SU-DHL-6 (cell line): ENCODE data around the gene DOCK11.

ENCODE experiments used
- H2AFZ ChIP-seq: fragments of 200-600 bp; sonication (generic); 2 replicates; pipeline ENCODE4 v1.6.1; 2014; ENCODE audit warnings: low read depth, mild to moderate bottlenecking, moderate library complexity, mixed read lengths, antibody characterized with exemption, low read length; ENCODE audit not compliant: severe bottlenecking
- H3F3A ChIP-seq: fragments of 200-600 bp; shearing (Covaris generic); 2 replicates; pipeline ENCODE4 v1.6.0; 2016; ENCODE audit warnings: antibody characterized with exemption, mild to moderate bottlenecking; ENCODE audit not compliant: insufficient read depth
- H3K27ac ChIP-seq: fragments of 200-600 bp; sonication (generic); 2 replicates; pipeline ENCODE4 v1.5.1; 2016; ENCODE audit warnings: low read depth, mild to moderate bottlenecking, low read length, moderate library complexity, mixed read lengths
- H3K27me3 ChIP-seq: fragments of 200-600 bp; sonication (generic), shearing (Covaris generic); 2 replicates; pipeline ENCODE4 v1.6.0; 2014; ENCODE audit warnings: mild to moderate bottlenecking, low read length
- H3K36me3 ChIP-seq: fragments of 200-600 bp; sonication (generic); 2 replicates; pipeline ENCODE4 v1.6.1; 2014; ENCODE audit warnings: mild to moderate bottlenecking, low read length, mixed read lengths
- H3K4me2 ChIP-seq: fragments of 300-600, 200-600 bp; shearing (Covaris generic), sonication (generic); 2 replicates; pipeline ENCODE4 v1.6.0; 2014; ENCODE audit warnings: low read length, low read depth, mild to moderate bottlenecking; ENCODE audit not compliant: poor library complexity, severe bottlenecking
- H3K4me3 ChIP-seq: fragments of 200-600 bp; sonication (generic); 2 replicates; pipeline ENCODE4 v1.5.1; 2014; ENCODE audit warnings: antibody characterized with exemption, low read length, mild to moderate bottlenecking, mixed read lengths; ENCODE audit not compliant: insufficient read depth, poor library complexity, severe bottlenecking
- H3K79me2 ChIP-seq: fragments of 200-600 bp; sonication (generic); 2 replicates; pipeline ENCODE4 v1.6.1; 2014; ENCODE audit warnings: mild to moderate bottlenecking, low read length, moderate library complexity; ENCODE audit not compliant: insufficient read depth
- H3K9ac ChIP-seq: fragments of 200-600 bp; sonication (generic); 2 replicates; pipeline ENCODE4 v1.7.0; 2014; ENCODE audit warnings: mild to moderate bottlenecking, low read length
- H3K9me2 ChIP-seq: fragments of 200-600 bp; sonication (generic); replicated peaks from 2 replicates; pipeline ENCODE4 v1.6.1; 2014; ENCODE audit warnings: low read length; ENCODE audit not compliant: insufficient read depth
- H3K9me3 ChIP-seq: fragments of 200-600 bp; sonication (generic); 2 replicates; pipeline ENCODE4 v1.6.1; 2014; ENCODE audit warnings: low read length, mixed read lengths; ENCODE audit not compliant: insufficient read depth
- H4K20me1 ChIP-seq: fragments of 200-600 bp; sonication (generic); 2 replicates; pipeline ENCODE4 v1.6.1; 2014; ENCODE audit warnings: low read depth, mild to moderate bottlenecking, antibody characterized with exemption, low read length, moderate library complexity, mixed read lengths
- CTCF ChIP-seq: fragments of 200-600 bp; sonication (generic); IDR thresholded peaks from one replicate; pipeline ENCODE4 v1.5.1; 2017; ENCODE audit warnings: antibody characterized with exemption, mild to moderate bottlenecking, low read length, moderate library complexity; ENCODE audit not compliant: insufficient read depth, poor library complexity, severe bottlenecking
- EZH2phosphoT487 ChIP-seq: fragments of 200-600 bp; sonication (generic), shearing (Covaris generic); conservative IDR thresholded peaks from 2 replicates; pipeline ENCODE4 v1.6.1; 2018; ENCODE audit warnings: mild to moderate bottlenecking, antibody characterized with exemption, low read length, moderate library complexity, mixed read lengths

DOCK11 gene

GRCh38 chrX:118504581-118504980, 9.0 kb downstream of the DOCK11 start:
- Histone ChIP-seq H3K9me2 (no peaks in the 10 kb centered on the region), H3F3A (no peaks in the 10 kb centered on the region), H3K9me3 (no peaks in the 10 kb centered on the region), H3K36me3 (no peaks in the 10 kb centered on the region), H3K27ac (no peak overlapping the region), H3K27me3 (no peaks in the 10 kb centered on the region), H2AFZ (no peak overlapping the region), H3K79me2 (peaks cover 7% of the 10 kb centered on the region; the same call in 1 of the 2 replicates), H3K4me3 (no peak overlapping the region), H3K9ac (no peak overlapping the region), H3K4me2 (no peak overlapping the region), H4K20me1 (no peaks in the 10 kb centered on the region)
- TF ChIP-seq CTCF (no peak), EZH2phosphoT487 (no peak)

- H3K79me2 ChIP-seq: peaks cover 7% of the 10 kb centered on the region; the same call in 1 of the 2 replicates
- H2AFZ ChIP-seq: no peak overlapping the region
- H3K9me2 ChIP-seq: no peaks in the 10 kb centered on the region
- no peaks in the 10 kb centered on the region for H3K27me3 ChIP-seq
- H3K9ac ChIP-seq: no peak overlapping the region
- no peak overlapping the region for H3K27ac ChIP-seq
- no peaks in the 10 kb centered on the region for H4K20me1 ChIP-seq
- H3K4me3 ChIP-seq: no peak overlapping the region
- H3K36me3 ChIP-seq: no peaks in the 10 kb centered on the region
- no peaks in the 10 kb centered on the region for H3K9me3 ChIP-seq
- no peak overlapping the region for H3K4me2 ChIP-seq
- no peak for TF ChIP-seq EZH2phosphoT487
- no peak for TF ChIP-seq CTCF
- no peaks in the 10 kb centered on the region for H3F3A ChIP-seq
Measured at GRCh38 chrX:118506805-118507480, 11.3 kb downstream of the DOCK11 start.

- Histone ChIP-seq H2AFZ (no peak overlapping the region), H3K27ac (no peak overlapping the region), H3K9ac (no peak overlapping the region), H3K9me3 (no peaks in the 10 kb centered on the region), H3K36me3 (no peaks in the 10 kb centered on the region), H3K9me2 (no peaks in the 10 kb centered on the region), H3K4me2 (no peak overlapping the region), H3K27me3 (no peaks in the 10 kb centered on the region), H3F3A (no peaks in the 10 kb centered on the region), H3K79me2 (0 out of 2 replicates have a peak, but pooled peaks cover 7% of the 10 kb centered on the region), H4K20me1 (no peaks in the 10 kb centered on the region), H3K4me3 (no peak overlapping the region)
- no peak for TF ChIP-seq EZH2phosphoT487
Measured at GRCh38 chrX:118507766-118508165, 12.2 kb downstream of the DOCK11 start.

- no peaks in the 10 kb centered on the region for H3K9me3 ChIP-seq
- no peaks in the 10 kb centered on the region for H3K36me3 ChIP-seq
- H4K20me1 ChIP-seq: no peaks in the 10 kb centered on the region
- H3K4me2 ChIP-seq: no peak overlapping the region
- no peak overlapping the region for H3K9ac ChIP-seq
- TF ChIP-seq CTCF: no peak
- no peak for TF ChIP-seq EZH2phosphoT487
- no peak overlapping the region for H3K4me3 ChIP-seq
- no peak overlapping the region for H2AFZ ChIP-seq
- H3F3A ChIP-seq: no peaks in the 10 kb centered on the region
- H3K79me2 ChIP-seq: 0 out of 2 replicates have a peak, but pooled peaks cover 7% of the 10 kb centered on the region
- H3K27me3 ChIP-seq: no peaks in the 10 kb centered on the region
- H3K27ac ChIP-seq: no peak overlapping the region
- H3K9me2 ChIP-seq: no peaks in the 10 kb centered on the region
Measured at GRCh38 chrX:118508221-118508620, 12.6 kb downstream of the DOCK11 start.
